ENCODE data around the gene PRR12. TPM values are rescaled to one million over a fixed set of nuclear protein-coding genes. Genes with fewer than 3 reads are reported as not detected.
A peak's percentile ranks its signal among the peaks of the same experiment; 100 is the strongest.

Gene PRR12
- total RNA-seq, 1 donor from 2014 or later, result 8.9 TPM

GRCh38 chr19:49660338-49660961 lies 69.5 kb downstream of the PRR12 start:
- TF ChIP-seq CTCF (IDR thresholded peaks at IDR 0.05; ENCODE audit: insufficient read depth, low read length, poor library complexity, severe bottlenecking), result no peak
- Histone ChIP-seq H3K27me3 (ENCODE audit: control insufficient read depth, insufficient read depth, low read length) (no peaks in the 10 kb centered on the region), H3K36me3 (ENCODE audit: control insufficient read depth, insufficient read depth, low read length) (peaks cover 6% of the 10 kb centered on the region), H3K4me3 (ENCODE audit: low read depth, low read length) (no peak overlapping the region)
- no peak for DNase-seq (ENCODE audit: low read depth)

- no peak for TF ChIP-seq CTCF (IDR thresholded peaks at IDR 0.05; ENCODE audit: insufficient read depth, low read length, poor library complexity, severe bottlenecking)
- Histone ChIP-seq H3K4me3 (ENCODE audit: low read depth, low read length) (no peak overlapping the region), H3K36me3 (ENCODE audit: control insufficient read depth, insufficient read depth, low read length) (peaks cover 6% of the 10 kb centered on the region), H3K27me3 (ENCODE audit: control insufficient read depth, insufficient read depth, low read length) (no peaks in the 10 kb centered on the region)
- DNase-seq (ENCODE audit: low read depth), result no peak
These were observed 71.0 kb downstream of the PRR12 start for GRCh38 chr19:49662011-49662410.

- TF ChIP-seq CTCF (IDR thresholded peaks at IDR 0.05; ENCODE audit: insufficient read depth, low read length, poor library complexity, severe bottlenecking), result no peak
- H3K27me3 ChIP-seq (ENCODE audit: control insufficient read depth, insufficient read depth, low read length), result no peaks in the 10 kb centered on the region
- peaks cover 4% of the 10 kb centered on the region for H3K36me3 ChIP-seq (ENCODE audit: control insufficient read depth, insufficient read depth, low read length)
- no peak overlapping the region for H3K4me3 ChIP-seq (ENCODE audit: low read depth, low read length)
- DNase-seq (ENCODE audit: low read depth), result no peak
These were observed 72.2 kb downstream of the PRR12 start for GRCh38 chr19:49663224-49663623.

- no peaks in the 10 kb centered on the region for H3K27me3 ChIP-seq (ENCODE audit: control insufficient read depth, insufficient read depth, low read length)
- TF ChIP-seq CTCF (IDR thresholded peaks at IDR 0.05; ENCODE audit: insufficient read depth, low read length, poor library complexity, severe bottlenecking), result peak; percentile 7
- peaks cover 2% of the 10 kb centered on the region for H3K36me3 ChIP-seq (ENCODE audit: control insufficient read depth, insufficient read depth, low read length)
- H3K4me3 ChIP-seq (ENCODE audit: low read depth, low read length), result peak overlapping the region; percentile 84
- DNase-seq (ENCODE audit: low read depth), result no peak
These were observed 73.4 kb downstream of the PRR12 start for GRCh38 chr19:49664171-49665035.

- no peak for TF ChIP-seq CTCF (IDR thresholded peaks at IDR 0.05; ENCODE audit: insufficient read depth, low read length, poor library complexity, severe bottlenecking)
- Histone ChIP-seq H3K36me3 (ENCODE audit: control insufficient read depth, insufficient read depth, low read length) (no peaks in the 10 kb centered on the region), H3K27me3 (ENCODE audit: control insufficient read depth, insufficient read depth, low read length) (no peaks in the 10 kb centered on the region), H3K4me3 (ENCODE audit: low read depth, low read length) (peak overlapping the region; percentile 84)
- no peak for DNase-seq (ENCODE audit: low read depth)
These were observed 74.0 kb downstream of the PRR12 start for GRCh38 chr19:49665036-49665350.

All from kidney epithelial cell (primary cell).